Measurements from ENCODE around the gene MCM10.

The MCM10 gene

GRCh38 chr10:13253726-13254125 lies 92.4 kb downstream of the MCM10 start:
- H3K4me3 ChIP-seq (ENCODE audit: low read depth, low read length), result no peak overlapping the region
- TF ChIP-seq CTCF (IDR thresholded peaks at IDR 0.05; ENCODE audit: control insufficient read depth, extremely low read depth, insufficient read depth), result no peak
- DNase-seq (ENCODE audit: low read depth), result no peak

GRCh38 chr10:13256627-13257026 lies 95.3 kb downstream of the MCM10 start:
- H3K4me3 ChIP-seq (ENCODE audit: low read depth, low read length), result no peak overlapping the region
- DNase-seq (ENCODE audit: low read depth), result no peak
- no peak for TF ChIP-seq CTCF (IDR thresholded peaks at IDR 0.05; ENCODE audit: control insufficient read depth, extremely low read depth, insufficient read depth)

- no peak for DNase-seq (ENCODE audit: low read depth)
- TF ChIP-seq CTCF (IDR thresholded peaks at IDR 0.05; ENCODE audit: control insufficient read depth, extremely low read depth, insufficient read depth), result no peak
- no peak overlapping the region for H3K4me3 ChIP-seq (ENCODE audit: low read depth, low read length)
Observed at GRCh38 chr10:13257621-13258140, 96.3 kb downstream of the MCM10 start.
